HG03064 (cell line): ENCODE results near the gene NRN1L.
"Not testable (repeated sequence)": the region's sequence is repeated elsewhere in the genome, so short reads cannot be mapped to it uniquely, and the experiment has no call there.

Source experiments
- ATAC-seq: cut with Tn5 transposase; IDR thresholded peaks from one replicate; pipeline ENCODE4 v1.9.1; 2021; ENCODE audit warnings: low read depth; ENCODE audit not compliant: unreplicated experiment

NRN1L gene

DNA sequence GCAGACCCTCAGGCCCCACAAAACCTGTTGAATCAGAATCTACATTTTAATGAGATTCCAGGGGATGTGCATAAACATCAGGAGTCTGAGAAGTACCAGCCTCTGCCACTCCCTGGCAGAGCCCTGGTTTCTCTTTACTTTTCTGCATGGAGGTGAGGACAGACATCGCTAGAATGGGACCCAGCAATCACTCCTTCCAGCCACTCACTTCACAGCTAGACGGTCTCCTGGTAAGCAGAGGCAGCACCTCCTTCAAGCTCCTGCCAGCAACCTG lies 30.7 kb downstream of the NRN1L start:
- ATAC-seq: not testable (repeated sequence)

- ATAC-seq: no peak
Measured at GRCh38 chr16:67915831-67916723, 31.4 kb downstream of the NRN1L start.

DNA sequence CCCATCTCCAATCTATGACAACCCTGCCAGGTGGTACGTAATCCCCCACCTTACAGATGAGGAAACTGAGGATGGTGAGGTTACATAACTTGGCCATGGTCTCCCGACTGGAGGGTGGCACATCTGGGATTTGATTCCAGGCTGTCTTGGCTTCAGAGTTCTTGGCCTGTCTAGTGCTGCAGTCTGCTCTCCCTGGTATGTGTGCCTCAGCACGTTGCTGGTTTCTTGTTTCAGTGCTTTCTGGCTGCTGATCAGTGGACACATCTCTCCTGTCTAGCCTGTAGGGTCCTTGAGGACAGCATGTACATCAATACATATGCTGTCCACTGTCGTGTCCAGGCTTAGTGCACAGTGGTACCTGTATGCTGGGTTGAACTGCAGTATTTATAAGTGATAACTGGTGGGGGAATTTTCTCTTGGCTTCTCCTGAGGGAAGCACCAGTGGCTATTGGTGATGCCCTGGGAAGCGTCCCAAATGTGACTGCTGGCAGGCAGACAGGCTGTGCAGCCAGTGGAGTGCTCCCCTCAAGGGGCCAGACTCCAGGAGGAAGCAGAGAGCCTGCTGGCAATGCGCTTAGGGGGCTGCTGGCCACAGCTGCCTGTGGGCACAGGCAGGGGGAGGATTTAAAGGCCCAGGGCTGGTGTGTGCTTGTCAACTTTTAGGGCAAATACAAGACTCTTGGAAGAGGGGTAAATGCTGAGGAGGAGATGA lies 32.6 kb downstream of the NRN1L start:
- ATAC-seq: no peak

- no peak for ATAC-seq
Measured at GRCh38 chr16:67917852-67918236, 33.2 kb downstream of the NRN1L start.

- no peak for ATAC-seq
Measured at GRCh38 chr16:67919622-67920221, 35.0 kb downstream of the NRN1L start.

GRCh38 chr16:67922221-67922620 lies 37.5 kb downstream of the NRN1L start:
- no peak for ATAC-seq

GRCh38 chr16:67922740-67923139 lies 38.1 kb downstream of the NRN1L start:
- ATAC-seq: no peak

GRCh38 chr16:67923414-67924116 lies 38.9 kb downstream of the NRN1L start:
- ATAC-seq: no peak

DNA sequence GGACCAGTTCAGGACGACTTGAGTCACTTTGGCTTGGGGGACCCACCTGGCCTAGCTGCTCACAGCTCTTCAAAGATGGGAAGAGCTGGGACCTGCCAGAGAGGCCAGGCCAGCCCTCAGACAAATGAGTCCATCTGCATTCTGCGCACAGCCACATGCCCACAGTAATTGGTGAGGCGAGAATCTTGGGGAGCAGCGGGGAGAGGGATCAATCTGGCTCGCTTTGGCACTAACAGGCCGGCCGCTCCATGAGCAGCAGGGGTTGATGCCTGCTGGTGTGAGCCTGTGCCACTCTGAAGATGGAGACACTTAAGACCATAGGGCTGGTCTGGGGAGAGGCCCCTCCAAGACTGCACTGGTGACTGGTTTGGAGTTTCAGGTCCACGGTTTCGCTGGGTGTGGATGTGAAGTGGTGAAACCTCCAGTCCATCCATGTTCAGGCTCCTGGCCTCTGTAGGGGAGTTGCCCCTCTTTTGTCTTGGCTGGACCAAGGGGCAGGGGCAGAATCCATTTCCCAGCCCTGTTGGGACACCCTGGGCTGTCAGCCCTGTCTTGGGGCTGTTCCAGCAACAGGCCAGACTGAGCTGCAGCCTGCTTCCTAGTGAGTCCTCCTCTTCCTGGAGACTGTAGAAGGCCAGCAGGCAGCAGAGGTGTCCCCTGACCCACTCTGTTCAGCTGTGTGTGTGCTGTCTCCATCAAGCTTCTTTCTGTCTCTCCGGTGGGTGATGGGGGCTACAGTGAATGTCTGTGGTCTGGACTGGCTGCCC lies 39.6 kb downstream of the NRN1L start:
- ATAC-seq: no peak

DNA sequence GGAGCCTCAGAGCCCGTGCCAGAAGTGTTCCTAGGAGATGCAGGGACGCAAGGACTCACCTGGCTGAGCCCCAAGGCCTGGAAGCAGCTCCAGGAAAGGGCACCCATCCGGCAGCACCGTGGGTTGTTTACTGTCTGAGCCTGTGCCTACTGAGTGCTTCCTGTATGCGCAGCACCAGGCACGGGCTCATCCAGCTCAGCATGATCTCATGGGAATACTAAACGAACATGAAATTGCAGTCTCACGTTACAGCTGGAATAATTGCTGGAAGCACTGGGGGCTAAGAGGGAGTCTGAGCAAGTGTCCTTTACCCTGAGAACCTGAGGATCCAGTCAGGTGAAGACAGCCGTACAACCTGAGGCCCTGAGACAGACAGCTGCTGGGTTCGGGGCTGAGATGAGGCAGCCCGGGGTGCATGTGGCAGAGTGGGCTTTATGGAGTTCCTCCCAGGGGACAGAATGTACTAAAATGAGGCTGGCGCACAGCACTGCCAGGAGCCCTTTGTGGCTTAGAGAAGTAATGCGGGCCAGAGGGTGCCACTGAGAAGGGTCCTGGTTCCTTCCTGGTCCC lies 41.6 kb downstream of the NRN1L start:
- no peak for ATAC-seq

DNA sequence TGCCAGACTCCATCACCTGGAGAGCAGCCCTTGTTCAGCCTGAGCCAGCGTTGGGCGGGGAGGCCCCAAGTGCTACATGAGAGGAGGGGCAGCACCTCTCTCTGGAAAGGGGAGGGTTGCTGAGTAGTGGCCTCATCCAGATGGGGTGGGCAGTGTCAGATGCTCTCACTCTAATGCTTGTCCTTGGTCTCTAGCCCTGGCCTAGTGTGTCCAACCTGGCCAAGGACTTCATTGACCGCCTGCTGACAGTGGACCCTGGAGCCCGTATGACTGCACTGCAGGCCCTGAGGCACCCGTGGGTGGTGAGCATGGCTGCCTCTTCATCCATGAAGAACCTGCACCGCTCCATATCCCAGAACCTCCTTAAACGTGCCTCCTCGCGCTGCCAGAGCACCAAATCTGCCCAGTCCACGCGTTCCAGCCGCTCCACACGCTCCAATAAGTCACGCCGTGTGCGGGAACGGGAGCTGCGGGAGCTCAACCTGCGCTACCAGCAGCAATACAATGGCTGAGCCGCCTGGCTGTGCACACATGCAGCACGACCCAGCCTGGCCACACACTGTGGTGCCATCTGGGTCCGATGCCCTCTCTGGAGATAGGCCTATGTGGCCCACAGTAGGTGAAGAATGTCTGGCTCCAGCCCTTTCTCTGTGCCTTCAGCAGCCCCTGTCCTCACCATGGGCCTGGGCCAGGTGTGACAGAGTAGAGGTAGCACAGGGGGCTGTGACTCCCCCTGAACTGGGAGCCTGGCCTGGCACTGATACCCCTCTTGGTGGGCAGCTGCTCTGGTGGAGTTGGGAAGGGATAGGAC lies 42.7 kb downstream of the NRN1L start:
- ATAC-seq: no peak

DNA sequence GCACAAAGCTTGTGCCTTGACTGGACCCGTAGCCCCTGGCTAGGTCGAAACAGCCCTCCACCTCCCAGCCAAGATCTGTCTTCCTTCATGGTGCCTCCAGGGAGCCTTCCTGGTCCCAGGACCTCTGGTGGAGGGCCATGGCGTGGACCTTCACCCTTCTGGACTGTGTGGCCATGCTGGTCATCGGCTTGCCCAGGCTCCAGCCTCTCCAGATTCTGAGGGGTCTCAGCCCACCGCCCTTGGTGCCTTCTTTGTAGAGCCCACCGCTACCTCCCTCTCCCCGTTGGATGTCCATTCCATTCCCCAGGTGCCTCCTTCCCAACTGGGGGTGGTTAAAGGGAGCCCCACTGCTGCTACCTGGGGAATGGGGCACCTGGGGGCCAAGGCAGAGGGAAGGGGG lies 43.5 kb downstream of the NRN1L start:
- ATAC-seq: no peak

DNA sequence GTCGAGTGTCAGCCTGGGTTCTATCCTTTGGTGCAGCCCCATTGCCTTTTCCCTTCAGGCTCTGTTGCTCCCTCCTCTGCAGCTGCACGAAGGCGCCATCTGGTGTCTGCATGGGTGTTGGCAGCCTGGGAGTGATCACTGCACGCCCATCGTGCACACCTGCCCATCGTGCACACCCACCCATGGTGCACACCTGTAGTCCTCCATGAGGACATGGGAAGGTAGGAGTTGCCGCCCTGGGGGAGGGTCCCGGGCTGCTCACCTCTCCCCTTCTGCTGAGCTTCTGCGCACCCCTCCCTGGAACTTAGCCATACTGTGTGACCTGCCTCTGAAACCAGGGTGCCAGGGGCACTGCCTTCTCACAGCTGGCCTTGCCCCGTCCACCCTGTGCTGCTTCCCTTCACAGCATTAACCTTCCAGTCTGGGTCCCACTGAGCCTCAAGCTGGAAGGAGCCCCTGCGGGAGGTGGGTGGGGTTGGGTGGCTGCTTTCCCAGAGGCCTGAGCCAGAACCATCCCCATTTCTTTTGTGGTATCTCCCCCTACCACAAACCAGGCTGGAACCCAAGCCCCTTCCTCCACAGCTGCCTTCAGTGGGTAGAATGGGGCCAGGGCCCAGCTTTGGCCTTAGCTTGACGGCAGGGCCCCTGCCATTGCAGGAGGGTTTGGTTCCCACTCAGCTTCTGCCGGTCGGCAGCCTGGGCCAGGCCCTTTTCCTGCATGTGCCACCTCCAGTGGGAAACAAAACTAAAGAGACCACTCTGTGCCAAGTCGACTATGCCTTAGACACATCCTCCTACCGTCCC lies 44.1 kb downstream of the NRN1L start:
- ATAC-seq: no peak

DNA sequence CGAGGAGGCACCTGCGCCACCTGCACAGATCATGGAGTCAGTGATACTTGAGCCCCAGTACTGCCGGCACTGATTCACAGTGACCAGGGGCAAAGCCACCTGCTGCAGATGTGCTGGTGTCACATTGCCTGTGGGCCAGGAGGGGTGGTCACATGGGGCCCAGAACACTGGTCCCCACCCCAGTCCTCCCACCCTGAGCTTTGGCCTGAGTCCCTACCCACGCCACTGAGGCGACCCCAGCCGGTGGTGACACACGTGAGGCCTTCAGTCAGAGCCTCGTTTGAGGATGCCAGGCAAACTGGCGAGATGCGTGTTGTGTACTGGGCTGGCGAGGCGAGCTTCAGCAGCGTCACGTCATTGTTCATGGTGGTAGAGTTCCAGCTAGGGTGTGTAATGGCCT lies 45.5 kb downstream of the NRN1L start:
- no peak for ATAC-seq

DNA sequence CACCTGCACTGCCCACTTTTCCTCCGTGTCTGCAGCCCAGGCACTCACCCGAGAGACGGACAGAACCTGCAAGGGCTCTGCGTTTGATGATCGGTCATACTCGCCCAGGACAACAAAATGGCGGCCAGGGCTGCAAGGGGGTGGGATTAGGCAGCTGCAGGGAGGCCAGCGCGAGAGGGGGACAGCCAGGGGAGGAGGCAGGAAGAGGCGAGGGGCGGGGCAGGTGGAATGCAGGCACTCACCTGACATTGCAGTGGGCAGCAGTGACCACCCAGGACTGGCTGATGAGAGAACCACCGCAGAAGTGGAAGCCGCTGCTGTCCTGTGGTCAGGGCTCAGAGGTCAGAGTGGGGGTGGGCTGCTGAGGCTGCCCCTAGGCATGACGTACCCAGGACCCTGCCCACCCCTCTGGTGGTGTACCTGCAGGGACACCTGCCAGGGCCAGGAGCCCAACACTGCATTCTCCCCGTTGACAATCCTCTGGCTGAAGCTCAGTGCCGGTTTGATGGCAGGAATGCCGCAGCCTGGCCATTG lies 46.1 kb downstream of the NRN1L start:
- ATAC-seq: no peak

DNA sequence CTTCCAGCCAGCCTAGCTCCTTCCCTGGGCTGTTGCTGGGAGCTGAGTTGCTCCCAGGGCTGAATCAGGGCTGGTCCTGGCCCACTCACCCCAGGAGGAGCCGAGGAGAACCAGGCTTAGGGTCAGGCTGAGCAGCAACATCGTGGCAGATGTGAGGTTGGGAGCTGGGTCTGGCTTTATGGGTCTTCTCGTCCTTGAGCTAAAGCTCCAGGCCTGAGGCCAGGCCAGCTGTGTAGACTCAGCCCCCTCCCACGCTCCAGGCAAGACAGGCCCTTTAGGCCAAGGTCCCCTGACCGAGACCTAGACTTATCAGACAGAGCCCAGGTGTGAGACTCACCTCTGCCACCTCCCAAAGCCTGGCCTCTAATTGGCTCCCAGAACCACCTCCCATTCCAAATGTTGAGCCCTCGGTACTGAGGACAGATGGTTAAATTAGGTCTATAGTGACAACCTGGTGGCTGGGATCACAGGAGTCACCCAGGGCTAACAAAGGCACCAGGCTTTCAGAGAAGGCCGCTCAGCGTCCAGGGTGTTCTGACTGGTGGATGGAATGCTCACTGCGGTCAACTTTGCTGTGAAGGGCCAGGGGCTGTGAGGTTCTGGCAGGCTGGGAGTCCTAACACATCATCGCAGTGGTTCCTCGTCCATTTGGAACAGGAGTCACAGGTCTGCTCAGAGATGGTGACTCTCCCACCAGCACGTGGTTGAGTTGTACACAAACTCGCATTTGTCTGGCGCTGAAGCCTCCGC lies 47.2 kb downstream of the NRN1L start, which contains the start of gene CTRL:
Gene CTRL (minus strand): TSS at position 151 of the 750 bp plus-strand sequence. CDS start 10 bp downstream, at position 141.
- no peak for ATAC-seq

- no peak for ATAC-seq
Measured at GRCh38 chr16:67932462-67932840, 47.8 kb downstream of the NRN1L start.
